LNCaP clone FGC (cell line): Measurements from ENCODE around the gene FGD6.

Experiments used
- DNase-seq: peaks from one replicate; pipeline ENCODE4 v3.0.0-alpha.2; 2011; ENCODE audit warnings: low read depth
- H3K4me3 ChIP-seq: 2 replicates; pipeline ENCODE4 v1.5.1; 2011; ENCODE audit warnings: mild to moderate bottlenecking, low read depth, low read length, control low read depth
- TF ChIP-seq, protein P1 (sequence below): IDR thresholded peaks from 2 replicates; pipeline ENCODE4 v1.5.1; 2012; ENCODE audit warnings: mild to moderate bottlenecking; ENCODE audit not compliant: control insufficient read depth, insufficient read depth; ENCODE audit errors: extremely low read depth

The FGD6 gene

DNA sequence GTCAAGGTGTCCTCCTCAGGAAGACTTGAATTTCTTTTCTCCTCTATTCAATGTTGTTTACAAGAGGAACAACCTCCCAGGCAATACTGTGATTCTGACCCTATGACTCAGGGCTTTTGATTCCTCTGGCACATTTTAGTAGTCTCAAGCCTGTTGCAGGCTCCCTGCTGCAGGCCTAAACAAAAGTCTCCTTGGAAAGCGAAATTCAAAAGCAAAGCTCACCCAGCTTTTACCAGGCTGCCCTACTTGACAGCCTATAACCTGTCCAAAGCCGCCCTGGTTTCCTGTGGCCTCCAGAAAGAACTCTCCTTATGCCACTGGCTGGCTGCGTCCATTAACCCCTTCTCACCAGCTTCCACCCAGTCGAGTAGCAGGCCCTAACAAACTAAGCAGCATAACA lies 11.6 kb downstream of the FGD6 start:
- no peak for DNase-seq
- H3K4me3 ChIP-seq: no peak overlapping the region
- TF ChIP-seq, protein P1, sequence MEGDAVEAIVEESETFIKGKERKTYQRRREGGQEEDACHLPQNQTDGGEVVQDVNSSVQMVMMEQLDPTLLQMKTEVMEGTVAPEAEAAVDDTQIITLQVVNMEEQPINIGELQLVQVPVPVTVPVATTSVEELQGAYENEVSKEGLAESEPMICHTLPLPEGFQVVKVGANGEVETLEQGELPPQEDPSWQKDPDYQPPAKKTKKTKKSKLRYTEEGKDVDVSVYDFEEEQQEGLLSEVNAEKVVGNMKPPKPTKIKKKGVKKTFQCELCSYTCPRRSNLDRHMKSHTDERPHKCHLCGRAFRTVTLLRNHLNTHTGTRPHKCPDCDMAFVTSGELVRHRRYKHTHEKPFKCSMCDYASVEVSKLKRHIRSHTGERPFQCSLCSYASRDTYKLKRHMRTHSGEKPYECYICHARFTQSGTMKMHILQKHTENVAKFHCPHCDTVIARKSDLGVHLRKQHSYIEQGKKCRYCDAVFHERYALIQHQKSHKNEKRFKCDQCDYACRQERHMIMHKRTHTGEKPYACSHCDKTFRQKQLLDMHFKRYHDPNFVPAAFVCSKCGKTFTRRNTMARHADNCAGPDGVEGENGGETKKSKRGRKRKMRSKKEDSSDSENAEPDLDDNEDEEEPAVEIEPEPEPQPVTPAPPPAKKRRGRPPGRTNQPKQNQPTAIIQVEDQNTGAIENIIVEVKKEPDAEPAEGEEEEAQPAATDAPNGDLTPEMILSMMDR: no peak

DNA sequence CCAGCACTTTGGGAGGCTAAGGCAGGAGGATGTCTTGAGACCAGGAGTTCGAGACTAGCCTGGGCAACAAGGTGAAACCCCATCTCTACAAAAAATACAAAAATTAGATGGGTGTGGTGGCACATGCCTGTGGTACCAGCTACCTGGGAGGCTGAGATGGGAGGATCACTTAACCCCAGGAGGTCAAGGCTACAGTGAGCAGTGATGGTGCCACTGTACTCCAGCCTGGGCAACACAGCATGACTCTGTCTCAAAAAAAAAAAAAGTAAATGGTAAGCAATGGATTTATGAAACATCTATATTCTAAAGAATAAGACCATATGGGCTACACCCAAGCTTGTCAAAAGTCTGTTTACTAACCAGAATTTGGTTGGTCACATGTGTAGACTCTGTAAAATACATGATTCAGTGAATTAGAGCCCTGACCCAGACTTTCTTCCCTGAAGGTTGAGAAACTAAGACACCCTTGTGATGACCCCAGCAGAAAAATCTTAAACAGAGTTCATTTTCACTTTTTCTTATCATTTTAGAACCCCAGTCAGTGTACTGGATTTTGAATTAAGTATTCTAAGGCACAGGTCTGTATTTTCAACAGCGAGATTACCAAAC lies 12.1 kb downstream of the FGD6 start:
- no peak for DNase-seq
- no peak overlapping the region for H3K4me3 ChIP-seq
- TF ChIP-seq, protein P1: no peak

DNA sequence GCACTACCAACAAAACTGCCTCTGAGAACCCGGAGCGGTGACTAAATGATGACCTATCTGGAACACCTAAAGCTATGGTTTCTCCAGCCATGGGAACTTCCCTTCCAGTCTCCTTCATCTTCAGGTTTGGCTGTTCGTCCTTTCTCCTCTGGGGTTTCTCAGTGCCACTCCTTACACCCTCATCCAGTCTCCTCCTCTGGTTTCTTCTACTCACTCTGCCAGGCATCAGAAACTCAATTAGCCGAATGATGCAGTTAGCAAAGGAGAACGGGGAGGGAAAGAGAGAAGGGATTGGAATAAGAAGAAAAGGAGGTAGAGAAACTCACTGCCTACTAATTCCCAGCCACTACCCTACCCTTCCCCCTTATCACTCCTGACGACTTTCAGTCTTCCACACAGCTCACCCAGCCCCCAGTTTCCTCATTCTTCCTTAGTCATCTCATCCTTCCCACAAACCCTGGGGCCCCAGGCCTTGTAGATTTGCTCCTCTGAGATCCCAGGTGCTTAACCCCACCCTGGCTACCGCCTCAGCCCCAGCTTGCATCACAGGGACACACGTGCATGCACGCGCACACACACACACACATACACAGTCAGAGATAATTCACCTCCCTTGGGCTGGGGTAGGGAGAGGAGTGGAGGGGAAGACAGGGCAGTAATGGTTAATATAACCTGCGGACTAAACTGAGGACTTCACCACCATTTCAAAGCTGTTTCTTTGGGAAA lies 13.0 kb downstream of the FGD6 start:
- H3K4me3 ChIP-seq: no peak overlapping the region
- TF ChIP-seq, protein P1: no peak
- no peak for DNase-seq

DNA sequence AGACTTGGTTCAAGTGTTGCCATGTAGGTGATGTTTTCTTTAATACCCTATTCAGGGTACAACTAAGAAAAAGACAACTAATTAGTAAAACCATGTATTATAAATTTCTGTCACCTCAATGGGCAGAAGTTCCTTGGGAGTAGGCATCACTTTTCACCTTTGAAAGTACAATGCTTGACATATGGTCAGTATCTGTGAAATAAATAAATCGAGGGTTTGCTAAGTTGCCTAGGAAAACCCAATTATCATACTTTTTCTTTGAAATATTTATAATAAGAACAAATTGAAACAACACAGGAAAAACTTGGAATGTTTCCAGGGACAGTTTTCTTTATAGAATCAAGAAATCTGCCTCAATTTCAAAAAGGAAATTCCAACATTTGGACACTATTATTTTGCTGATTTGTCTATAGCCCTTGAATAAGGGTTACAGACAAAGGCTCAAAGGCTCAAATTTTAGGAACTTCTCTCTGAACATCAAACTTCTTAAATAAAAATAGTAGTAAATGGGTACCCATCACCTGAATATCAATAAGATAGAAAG lies 13.7 kb downstream of the FGD6 start:
- H3K4me3 ChIP-seq: no peak overlapping the region
- TF ChIP-seq, protein P1: no peak
- DNase-seq: no peak

DNA sequence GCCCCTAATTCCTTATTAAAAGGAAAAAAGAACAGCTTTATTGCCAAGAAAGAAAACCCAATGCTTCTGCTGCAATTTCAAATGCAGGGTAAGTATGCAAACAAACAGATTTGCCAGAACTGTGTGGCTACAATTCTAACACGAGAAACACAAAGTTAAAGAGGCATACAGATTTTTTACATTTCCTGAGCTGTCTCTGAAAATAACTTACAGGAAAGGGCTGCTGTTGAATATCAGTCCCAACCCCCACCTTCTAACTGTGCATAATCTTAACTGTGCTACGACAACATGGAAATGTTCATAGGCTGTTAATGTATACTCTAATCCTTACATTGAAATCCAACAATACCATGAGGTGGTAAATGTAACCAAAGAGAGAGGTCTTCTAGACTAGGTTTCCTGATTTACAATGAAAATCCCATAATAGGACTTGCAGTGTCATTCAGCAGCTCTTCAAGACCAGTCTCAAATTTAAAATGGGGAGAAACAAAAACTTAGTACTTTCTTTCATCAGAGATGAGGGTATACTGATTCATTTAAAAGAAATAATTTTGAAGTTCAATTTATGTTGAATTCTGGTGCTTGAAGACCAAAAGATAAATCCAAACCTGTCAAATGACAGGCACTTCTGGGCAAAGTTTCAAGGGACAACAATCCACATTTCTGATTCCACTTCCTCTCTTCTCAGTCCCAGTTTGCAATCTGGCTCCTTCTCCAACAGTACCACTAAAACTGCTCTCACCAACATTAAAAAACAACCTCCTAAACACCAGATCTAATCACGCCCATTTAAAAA lies 14.4 kb downstream of the FGD6 start:
- no peak for DNase-seq
- TF ChIP-seq, protein P1: no peak
- H3K4me3 ChIP-seq: no peak overlapping the region

DNA sequence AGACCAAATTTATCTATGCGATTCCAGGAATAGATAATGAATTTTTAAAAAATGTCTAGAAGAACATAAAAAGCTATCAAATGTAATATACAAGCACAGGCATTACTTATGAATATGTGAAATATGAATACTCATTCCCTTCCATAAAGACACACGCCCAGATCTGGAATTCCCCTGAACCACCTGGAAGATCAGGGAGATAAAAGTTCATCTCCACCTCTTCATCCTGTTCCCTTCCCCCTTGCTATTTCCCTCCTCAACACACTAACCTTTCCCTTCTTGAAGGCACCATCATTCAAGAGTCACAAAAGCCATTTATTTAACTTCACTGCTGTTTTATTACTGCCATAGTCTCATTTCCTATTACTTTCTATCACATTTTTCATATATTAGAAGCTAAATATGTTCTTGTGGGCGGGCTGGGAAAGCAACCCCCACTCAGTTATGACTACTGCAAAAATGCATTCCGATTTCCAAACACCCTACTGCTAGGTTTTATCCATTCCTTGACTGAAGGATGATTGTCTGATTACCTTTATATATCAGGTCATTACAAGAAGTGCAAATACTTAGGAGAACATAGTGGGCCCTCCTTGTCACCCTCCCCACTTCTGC lies 16.1 kb downstream of the FGD6 start:
- DNase-seq: no peak
- no peak overlapping the region for H3K4me3 ChIP-seq

More for the DNA sequence above, 16.1 kb downstream of the FGD6 start:
- TF ChIP-seq, protein P1: no peak
